Memory B cell (primary cell): ENCODE measurements around the gene PEX12.

Experiments
- ATAC-seq: fragments of 150-1000 bp; cut with Tn5 transposase; 2 replicates; pipeline ENCODE4 v1.10.0; 2021; ENCODE audit warnings: low read depth, mild to moderate bottlenecking, moderate library complexity
- DNase-seq, 2 donors: peaks; one replicate each; pipeline ENCODE4 v3.0.0; 2022; ENCODE audit warnings: low spot score in 2 of 2
- H3K27ac Mint-ChIP-seq: one replicate; pipeline ENCODE4 v1.8.0; 2022; ENCODE audit warnings: mild to moderate bottlenecking, moderate library complexity, mixed read lengths
- H3K27me3 Mint-ChIP-seq: one replicate; pipeline ENCODE4 v1.8.0; 2022; ENCODE audit warnings: mixed read lengths
- H3K36me3 Mint-ChIP-seq: one replicate; pipeline ENCODE4 v1.8.0; 2022; ENCODE audit warnings: mild to moderate bottlenecking, mixed read lengths
- H3K4me1 Mint-ChIP-seq: one replicate; pipeline ENCODE4 v1.8.0; 2022; ENCODE audit warnings: mixed read lengths
- H3K4me3 Mint-ChIP-seq: one replicate; pipeline ENCODE4 v1.8.0; 2022; ENCODE audit warnings: mild to moderate bottlenecking, moderate library complexity, mixed read lengths
- H3K9me3 Mint-ChIP-seq: one replicate; pipeline ENCODE4 v1.8.0; 2022; ENCODE audit warnings: mixed read lengths

PEX12 gene

GRCh38 chr17:35560703-35561102 is 17.7 kb downstream of the PEX12 start, which contains the start of gene SLFN14:
SLFN14 (minus strand) TSS chr17:35560819; CDS start chr17:35558062, 2,757 bp downstream.
- Mint-ChIP-seq H3K27me3 (peaks cover 9% of the 10 kb centered on the region), H3K36me3 (no peaks in the 10 kb centered on the region), H3K27ac (no peak within 1 kb of the TSS), H3K4me1 (no peaks in the 10 kb centered on the region), H3K9me3 (no peaks in the 10 kb centered on the region), H3K4me3 (no peak within 1 kb of the TSS)
- no peak for DNase-seq
- no peak for ATAC-seq

- no peaks in the 10 kb centered on the region for H3K36me3 Mint-ChIP-seq
- no peak overlapping the region for H3K4me3 Mint-ChIP-seq
- H3K9me3 Mint-ChIP-seq: no peaks in the 10 kb centered on the region
- no peaks in the 10 kb centered on the region for H3K4me1 Mint-ChIP-seq
- H3K27ac Mint-ChIP-seq: no peak overlapping the region
- peaks cover 11% of the 10 kb centered on the region for H3K27me3 Mint-ChIP-seq
- ATAC-seq (no peak), DNase-seq (no peak)
These were observed 18.7 kb downstream of the PEX12 start for GRCh38 chr17:35559495-35560210.

GRCh38 chr17:35557353-35557752 is 21.0 kb downstream of the PEX12 start:
- Mint-ChIP-seq H3K4me1 (no peaks in the 10 kb centered on the region), H3K27me3 (peaks cover 11% of the 10 kb centered on the region), H3K4me3 (no peak overlapping the region), H3K36me3 (no peaks in the 10 kb centered on the region), H3K27ac (no peak overlapping the region), H3K9me3 (no peaks in the 10 kb centered on the region)
- no peak for ATAC-seq
- no peak for DNase-seq

GRCh38 chr17:35555691-35556090 is 22.7 kb downstream of the PEX12 start:
- DNase-seq (no peak), ATAC-seq (no peak)
- Mint-ChIP-seq H3K4me1 (no peaks in the 10 kb centered on the region), H3K27me3 (peaks cover 9% of the 10 kb centered on the region), H3K9me3 (no peaks in the 10 kb centered on the region), H3K36me3 (no peaks in the 10 kb centered on the region), H3K4me3 (no peak overlapping the region), H3K27ac (no peak overlapping the region)

- no peak for DNase-seq
- H3K27me3 Mint-ChIP-seq: peaks cover 6% of the 10 kb centered on the region
- peak; percentile 70 for ATAC-seq
- no peaks in the 10 kb centered on the region for H3K4me1 Mint-ChIP-seq
- H3K9me3 Mint-ChIP-seq: no peaks in the 10 kb centered on the region
- peaks cover 1% of the 10 kb centered on the region for H3K36me3 Mint-ChIP-seq
- H3K27ac Mint-ChIP-seq: no peak overlapping the region
- H3K4me3 Mint-ChIP-seq: no peak overlapping the region
These were observed 23.7 kb downstream of the PEX12 start for GRCh38 chr17:35554668-35555067.

- H3K27me3 Mint-ChIP-seq: peaks cover 2% of the 10 kb centered on the region
- no peak for ATAC-seq
- H3K27ac Mint-ChIP-seq: no peak overlapping the region
- no peak overlapping the region for H3K4me3 Mint-ChIP-seq
- DNase-seq: no peak
- H3K36me3 Mint-ChIP-seq: peaks cover 1% of the 10 kb centered on the region
- no peaks in the 10 kb centered on the region for H3K9me3 Mint-ChIP-seq
- no peaks in the 10 kb centered on the region for H3K4me1 Mint-ChIP-seq
These were observed 25.1 kb downstream of the PEX12 start for GRCh38 chr17:35553310-35553709.

- H3K9me3 Mint-ChIP-seq: no peaks in the 10 kb centered on the region
- peaks cover 6% of the 10 kb centered on the region for H3K4me1 Mint-ChIP-seq
- no peak overlapping the region for H3K4me3 Mint-ChIP-seq
- DNase-seq: no peak
- ATAC-seq: no peak
- H3K27ac Mint-ChIP-seq: no peak overlapping the region
- peaks cover 1% of the 10 kb centered on the region for H3K36me3 Mint-ChIP-seq
- no peaks in the 10 kb centered on the region for H3K27me3 Mint-ChIP-seq
These were observed 29.4 kb downstream of the PEX12 start for GRCh38 chr17:35548978-35549377.

GRCh38 chr17:35548208-35548810 is 30.1 kb downstream of the PEX12 start:
- H3K4me1 Mint-ChIP-seq: peaks cover 8% of the 10 kb centered on the region
- no peak overlapping the region for H3K4me3 Mint-ChIP-seq
- peaks cover 1% of the 10 kb centered on the region for H3K36me3 Mint-ChIP-seq
- no peak for ATAC-seq
- H3K27ac Mint-ChIP-seq: no peak overlapping the region
- DNase-seq: no peak
- no peaks in the 10 kb centered on the region for H3K9me3 Mint-ChIP-seq
- H3K27me3 Mint-ChIP-seq: no peaks in the 10 kb centered on the region

- peak; percentile 39 for ATAC-seq
- no peak for DNase-seq
- no peak overlapping the region for H3K4me3 Mint-ChIP-seq
- peaks cover 14% of the 10 kb centered on the region for H3K4me1 Mint-ChIP-seq
- H3K9me3 Mint-ChIP-seq: no peaks in the 10 kb centered on the region
- H3K27me3 Mint-ChIP-seq: no peaks in the 10 kb centered on the region
- H3K36me3 Mint-ChIP-seq: peaks cover 1% of the 10 kb centered on the region
- H3K27ac Mint-ChIP-seq: no peak overlapping the region
These were observed 31.9 kb downstream of the PEX12 start for GRCh38 chr17:35546487-35546886.

GRCh38 chr17:35545150-35545549 is 33.2 kb downstream of the PEX12 start:
- no peak overlapping the region for H3K4me3 Mint-ChIP-seq
- H3K36me3 Mint-ChIP-seq: peaks cover 1% of the 10 kb centered on the region
- no peak for DNase-seq
- H3K9me3 Mint-ChIP-seq: no peaks in the 10 kb centered on the region
- H3K4me1 Mint-ChIP-seq: peaks cover 22% of the 10 kb centered on the region
- ATAC-seq: no peak
- H3K27me3 Mint-ChIP-seq: no peaks in the 10 kb centered on the region
- no peak overlapping the region for H3K27ac Mint-ChIP-seq

- DNase-seq: no peak
- Mint-ChIP-seq H3K4me1 (peaks cover 27% of the 10 kb centered on the region), H3K27ac (no peak overlapping the region), H3K9me3 (no peaks in the 10 kb centered on the region), H3K27me3 (no peaks in the 10 kb centered on the region), H3K36me3 (no peaks in the 10 kb centered on the region), H3K4me3 (no peak overlapping the region)
- ATAC-seq: no peak
These were observed 34.5 kb downstream of the PEX12 start for GRCh38 chr17:35543856-35544255.

GRCh38 chr17:35542990-35543389 is 35.4 kb downstream of the PEX12 start:
- no peak overlapping the region for H3K27ac Mint-ChIP-seq
- no peak overlapping the region for H3K4me3 Mint-ChIP-seq
- no peaks in the 10 kb centered on the region for H3K36me3 Mint-ChIP-seq
- DNase-seq (no peak), ATAC-seq (no peak)
- H3K27me3 Mint-ChIP-seq: no peaks in the 10 kb centered on the region
- H3K4me1 Mint-ChIP-seq: peaks cover 28% of the 10 kb centered on the region
- no peaks in the 10 kb centered on the region for H3K9me3 Mint-ChIP-seq

- Mint-ChIP-seq H3K4me3 (peak overlapping the region; percentile 90), H3K27ac (peak overlapping the region; percentile 94), H3K36me3 (no peaks in the 10 kb centered on the region), H3K4me1 (peaks cover 33% of the 10 kb centered on the region), H3K9me3 (no peaks in the 10 kb centered on the region), H3K27me3 (no peaks in the 10 kb centered on the region)
- no peak for DNase-seq
- ATAC-seq: no peak
These were observed 36.9 kb downstream of the PEX12 start for GRCh38 chr17:35541434-35541833.

- DNase-seq (peak; percentile 19 to 20), ATAC-seq (peak; percentile 76)
- no peaks in the 10 kb centered on the region for H3K27me3 Mint-ChIP-seq
- H3K36me3 Mint-ChIP-seq: no peaks in the 10 kb centered on the region
- H3K9me3 Mint-ChIP-seq: no peaks in the 10 kb centered on the region
- peak overlapping the region; percentile 94 for H3K27ac Mint-ChIP-seq
- peak overlapping the region; percentile 90 for H3K4me3 Mint-ChIP-seq
- H3K4me1 Mint-ChIP-seq: peaks cover 31% of the 10 kb centered on the region
These were observed 37.6 kb downstream of the PEX12 start for GRCh38 chr17:35540589-35541404.
